Brain microvascular endothelial cell (primary cell): ENCODE data around the gene AZU1.

Source experiments
- DNase-seq: peaks from one replicate; pipeline ENCODE4 v3.0.0-alpha.2; 2020
- H3K27ac ChIP-seq: fragments of 250-450 bp; sonication (Bioruptor Pico); 2 replicates; pipeline ENCODE4 v1.5.1; 2020; ENCODE audit warnings: mild to moderate bottlenecking, moderate library complexity
- H3K27me3 ChIP-seq: fragments of 250-450 bp; sonication (Bioruptor Pico); replicated peaks from 2 replicates; pipeline ENCODE4 v1.5.1; 2020; ENCODE audit warnings: mild to moderate bottlenecking
- H3K36me3 ChIP-seq: fragments of 250-450 bp; sonication (Bioruptor Pico); replicated peaks from 2 replicates; pipeline ENCODE4 v1.5.1; 2020; ENCODE audit warnings: mild to moderate bottlenecking
- H3K4me3 ChIP-seq: 2 replicates; pipeline ENCODE4 v1.5.1; 2011; ENCODE audit warnings: low read depth, mild to moderate bottlenecking, control low read depth, low read length, moderate library complexity
- CTCF ChIP-seq: IDR thresholded peaks from 2 replicates; pipeline ENCODE4 v1.5.1; 2011; ENCODE audit warnings: low read depth, mild to moderate bottlenecking, moderate library complexity, low read length, control low read depth, inconsistent platforms; ENCODE audit errors: missing control alignments
- in situ Hi-C: cut with HindIII; loops from 2 replicates; pipeline ENCODE4 v1.10.0; 2017; ENCODE audit warnings: low sequenced_read_pairs, low pct_ligation_motif_present

Gene AZU1

GRCh38 chr19:795073-795611 is 32.5 kb upstream of the AZU1 start:
- no peaks in the 10 kb centered on the region for H3K27me3 ChIP-seq
- in situ Hi-C loops: no loop called here
- H3K36me3 ChIP-seq: peaks cover 16% of the 10 kb centered on the region
- no peak for TF ChIP-seq CTCF
- no peak overlapping the region for H3K4me3 ChIP-seq
- no peak for DNase-seq
- H3K27ac ChIP-seq: no peak overlapping the region

GRCh38 chr19:795691-796581 is 31.7 kb upstream of the AZU1 start:
- DNase-seq: no peak
- H3K27ac ChIP-seq: no peak overlapping the region
- H3K36me3 ChIP-seq: peaks cover 23% of the 10 kb centered on the region
- in situ Hi-C loops: no loop called here
- TF ChIP-seq CTCF: no peak
- peak overlapping the region; percentile 67 for H3K4me3 ChIP-seq
- H3K27me3 ChIP-seq: no peaks in the 10 kb centered on the region

- Histone ChIP-seq H3K27ac (peak within 1 kb of the TSS; percentile 90), H3K4me3 (peak within 1 kb of the TSS; percentile 90), H3K27me3 (no peaks in the 10 kb centered on the region), H3K36me3 (peaks cover 33% of the 10 kb centered on the region)
- in situ Hi-C loops: no loop called here
- DNase-seq: peak; percentile 100
- TF ChIP-seq CTCF: no peak
These were observed 30.7 kb upstream of the AZU1 start, which contains the start of gene PTBP1 for GRCh38 chr19:796692-797527. TSS of gene PTBP1 (plus strand) at chr19:797452. CDS start at chr19:797498, 46 bp downstream.

- H3K4me3 ChIP-seq: peak overlapping the region; percentile 90
- DNase-seq: peak; percentile 65
- H3K27me3 ChIP-seq: no peaks in the 10 kb centered on the region
- no peak for TF ChIP-seq CTCF
- H3K36me3 ChIP-seq: peaks cover 37% of the 10 kb centered on the region
- peak overlapping the region; percentile 90 for H3K27ac ChIP-seq
- in situ Hi-C loops: no loop called here
These were observed 29.9 kb upstream of the AZU1 start for GRCh38 chr19:797528-798414.

- H3K36me3 ChIP-seq: peaks cover 44% of the 10 kb centered on the region
These were observed 29.1 kb upstream of the AZU1 start for GRCh38 chr19:798415-799075.

More at GRCh38 chr19:798415-799075, 29.1 kb upstream of the AZU1 start:
- Histone ChIP-seq H3K27ac (peak overlapping the region; percentile 90), H3K4me3 (peak overlapping the region; percentile 90), H3K27me3 (no peaks in the 10 kb centered on the region)
- in situ Hi-C loops: no loop called here
- DNase-seq: no peak
- TF ChIP-seq CTCF: no peak
